GDM1 (cell line): ENCODE results near the gene AQP6.
A peak's percentile ranks its signal among the peaks of the same experiment; 100 is the strongest.

Experiments used
- DNase-seq: peaks from one replicate; lab custom pipeline; 2025; lab: John Stamatoyannopoulos, UW

The AQP6 gene

GRCh38 chr12:49990273-49990672, 17.5 kb downstream of the AQP6 start:
- DNase-seq = no peak

DNA sequence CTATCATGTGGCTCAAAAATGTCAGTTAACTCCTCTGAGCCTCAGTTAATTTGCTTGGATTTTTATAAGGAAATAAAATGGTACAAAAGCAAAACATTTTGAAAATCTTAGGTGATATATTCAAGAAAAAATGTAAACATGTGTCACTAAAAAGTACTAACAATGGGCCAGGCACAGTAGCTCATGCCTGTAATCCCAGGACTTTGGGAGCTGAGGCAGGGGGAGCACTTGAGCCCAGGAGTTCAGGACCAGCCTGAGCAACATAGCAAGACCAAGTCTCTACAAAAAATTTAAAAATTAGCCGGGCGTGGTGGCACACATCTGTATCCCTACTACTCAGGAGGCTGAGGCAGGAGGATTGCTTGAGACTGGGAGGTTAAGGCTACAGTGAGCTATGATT, 25.7 kb downstream of the AQP6 start:
- DNase-seq = no peak

DNA sequence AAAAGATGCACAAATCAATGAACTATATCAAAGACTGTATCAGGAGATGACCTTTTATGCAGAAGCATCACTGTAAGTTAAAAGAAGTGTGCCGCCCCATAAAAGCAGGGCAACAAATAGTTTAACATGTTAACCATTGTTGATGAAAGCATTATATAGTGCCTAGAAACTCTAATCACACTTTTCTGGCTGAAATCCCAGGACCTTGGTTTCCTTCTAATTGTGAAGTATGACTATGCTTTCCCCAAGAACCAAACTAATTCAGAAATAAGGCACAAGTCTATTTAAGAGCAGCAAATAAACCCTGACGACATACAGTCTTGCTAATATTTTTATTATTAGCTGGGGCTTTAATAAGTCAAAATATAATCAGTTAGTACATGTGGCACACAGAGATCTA, 30.8 kb downstream of the AQP6 start:
- no peak for DNase-seq

DNA sequence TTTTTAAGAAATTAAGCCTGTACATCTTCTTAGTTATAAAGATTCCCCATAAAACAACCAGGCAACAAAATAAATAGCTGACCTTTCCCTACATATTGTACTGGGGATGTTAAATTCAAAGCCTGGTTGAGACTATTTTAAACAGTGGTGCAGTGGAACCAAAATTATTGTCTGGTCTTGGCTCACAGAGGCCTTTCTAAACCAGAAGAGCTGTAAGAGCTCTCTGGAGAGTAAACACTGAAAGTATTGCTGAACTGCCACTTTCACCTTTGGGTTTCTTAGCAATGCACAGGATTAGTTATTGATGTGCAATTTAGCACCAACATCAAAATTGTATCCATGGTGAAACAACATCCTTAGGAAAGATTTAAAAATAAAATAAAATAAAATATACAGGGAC, 31.9 kb downstream of the AQP6 start:
- no peak for DNase-seq

- no peak for DNase-seq
Observed at GRCh38 chr12:50005175-50005574, 32.4 kb downstream of the AQP6 start.

DNA sequence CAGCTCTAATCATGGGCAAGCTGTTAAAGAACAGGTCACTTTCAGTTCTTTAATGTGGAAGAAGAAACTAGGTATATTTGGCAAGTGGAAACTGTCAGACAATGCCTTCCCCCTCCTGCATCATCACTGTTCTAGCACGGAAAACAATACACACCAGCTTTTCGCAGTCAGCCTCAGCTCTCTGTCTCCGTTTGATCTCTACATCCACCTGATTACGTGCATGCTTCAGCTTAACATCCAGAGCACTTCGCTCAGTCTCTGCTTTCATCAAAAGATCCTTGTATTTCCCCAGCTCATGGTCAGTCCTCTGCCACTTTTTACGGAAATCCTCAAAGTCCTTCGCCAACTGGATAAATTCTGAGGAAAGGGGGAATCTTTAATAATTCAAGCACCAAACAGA, 33.5 kb downstream of the AQP6 start:
- DNase-seq = no peak

DNA sequence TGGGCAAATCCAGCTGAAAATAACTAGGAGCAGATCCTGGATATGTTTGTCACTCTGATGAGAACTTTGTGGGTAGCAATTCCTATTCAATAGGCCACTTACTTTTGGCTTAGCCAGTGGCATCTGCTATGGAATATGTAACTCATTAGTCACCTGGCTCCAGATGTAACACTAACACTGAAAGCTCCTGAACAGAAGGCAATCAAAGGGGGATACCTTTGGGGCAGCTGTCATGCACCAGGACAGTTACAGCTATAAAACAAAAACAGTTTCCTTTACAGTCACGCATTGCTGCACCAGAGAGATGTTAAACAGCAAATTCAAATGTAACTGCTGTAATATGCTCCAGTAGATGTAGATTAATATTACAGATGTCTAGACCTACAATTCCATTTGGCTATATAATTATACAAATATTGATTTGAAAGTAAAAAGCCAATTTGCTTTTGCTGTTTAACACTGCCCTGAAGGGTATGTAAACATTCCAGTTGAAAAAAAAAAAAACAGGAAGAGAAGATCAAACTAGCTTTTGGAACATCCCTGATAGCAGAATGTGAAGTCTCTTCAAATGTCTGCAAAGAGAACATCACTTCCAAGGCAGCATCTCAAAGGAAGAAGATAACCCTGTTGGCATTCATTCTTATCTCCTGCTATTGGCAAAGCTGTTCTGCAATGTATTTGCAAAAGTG, 34.2 kb downstream of the AQP6 start:
- DNase-seq = no peak

DNA sequence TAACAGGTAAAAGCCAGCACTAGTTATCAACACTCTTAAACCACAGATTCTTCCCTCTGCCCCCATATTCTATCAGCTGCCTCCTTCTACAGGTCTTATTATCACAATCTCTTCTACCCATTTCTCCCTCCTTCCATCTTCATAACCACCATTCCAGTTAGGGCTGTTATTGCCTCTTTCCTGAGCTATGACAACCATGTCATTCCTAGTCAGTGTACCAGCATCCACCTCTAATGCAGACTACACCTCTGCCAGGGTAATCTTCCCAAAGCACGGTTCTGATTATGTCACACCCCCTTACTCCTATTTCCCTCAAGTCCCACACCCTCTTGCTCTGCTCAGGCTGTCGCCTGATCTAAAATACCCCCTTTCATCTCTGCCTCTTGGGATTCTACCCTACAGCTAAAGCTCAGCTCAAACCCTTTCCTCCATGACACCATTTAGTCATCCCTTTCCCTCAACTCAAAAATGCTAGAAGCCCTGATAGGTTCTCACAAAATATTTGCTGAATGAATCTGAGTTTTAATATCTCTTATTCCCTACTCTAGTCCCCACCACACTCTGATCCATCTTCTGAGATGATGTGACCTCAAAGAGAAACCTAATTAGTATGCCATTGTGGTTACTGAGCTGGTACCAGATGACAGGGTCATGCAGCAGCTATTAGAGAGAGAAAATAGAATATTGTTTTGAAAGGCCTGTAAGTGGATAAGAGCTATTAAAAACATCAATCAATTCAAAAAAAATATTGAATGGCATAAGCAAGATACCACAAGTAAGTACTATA, 40.8 kb downstream of the AQP6 start:
- DNase-seq = no peak

GRCh38 chr12:50014342-50014741, 41.6 kb downstream of the AQP6 start:
- DNase-seq = no peak

GRCh38 chr12:50016501-50017475, 44.0 kb downstream of the AQP6 start:
- DNase-seq = no peak

- DNase-seq = no peak
Observed at GRCh38 chr12:50017641-50018040, 44.9 kb downstream of the AQP6 start.

GRCh38 chr12:50018154-50018553, 45.4 kb downstream of the AQP6 start:
- DNase-seq = no peak

- no peak for DNase-seq
Observed at GRCh38 chr12:50018968-50019367, 46.2 kb downstream of the AQP6 start.

- no peak for DNase-seq
Observed at GRCh38 chr12:50019524-50019923, 46.8 kb downstream of the AQP6 start.

DNA sequence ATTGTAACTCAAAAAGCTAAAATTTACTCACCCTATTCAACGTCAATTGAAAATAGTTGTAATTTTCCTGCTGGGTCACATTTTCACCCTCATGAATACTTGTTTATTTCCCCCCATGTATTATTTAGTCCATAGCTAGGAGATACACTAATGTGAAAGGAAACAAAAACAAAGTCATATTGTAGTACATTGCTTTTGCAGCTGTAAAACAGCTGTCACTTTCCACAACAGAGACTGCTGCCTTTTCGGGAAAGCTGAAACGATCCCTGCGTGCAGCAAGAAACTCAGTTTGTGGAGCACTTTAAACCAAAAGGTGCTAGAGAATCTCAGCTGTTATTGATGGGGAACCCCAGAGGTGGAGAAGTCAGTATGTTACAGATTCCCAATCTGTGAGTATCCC, 48.3 kb downstream of the AQP6 start:
- DNase-seq = no peak

GRCh38 chr12:50022903-50023302, 50.2 kb downstream of the AQP6 start:
- DNase-seq = no peak

DNA sequence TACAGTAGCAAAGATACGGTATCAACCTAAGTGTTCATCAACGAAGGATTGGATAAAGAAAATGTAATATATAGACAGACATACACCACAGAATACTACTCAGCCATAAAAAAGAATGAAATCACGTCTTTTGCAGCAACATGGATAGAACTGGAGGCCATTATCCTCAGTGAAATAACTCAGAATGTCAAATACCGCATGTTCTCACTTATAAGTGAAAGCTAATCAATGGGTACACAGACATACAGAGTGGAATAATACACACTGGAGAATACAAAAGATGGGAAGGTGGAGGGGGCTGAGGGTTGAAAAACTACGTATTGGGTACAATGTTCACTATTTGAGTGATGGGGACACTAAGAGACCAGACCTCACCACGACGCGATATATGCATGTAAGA, 51.5 kb downstream of the AQP6 start:
- DNase-seq = no peak

DNA sequence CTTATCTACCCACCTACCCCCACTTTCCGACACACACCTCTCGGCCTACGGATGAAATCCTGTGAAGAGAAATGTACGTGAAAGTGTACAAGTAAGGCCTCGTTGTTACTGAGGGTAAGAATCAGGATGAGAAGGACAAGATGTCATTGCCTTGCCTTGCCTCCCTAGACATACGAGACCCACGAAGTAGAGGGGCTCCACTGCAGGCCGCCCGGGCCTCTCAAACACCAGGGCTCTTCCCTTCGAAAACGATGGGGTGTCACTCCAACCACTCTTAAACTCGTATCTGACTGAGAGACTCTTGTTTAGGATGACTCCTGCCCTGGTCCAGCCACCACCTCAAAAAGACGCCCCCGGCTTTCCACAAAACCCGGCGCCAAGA, 52.0 kb downstream of the AQP6 start:
- DNase-seq = no peak

- peak; percentile 98 for DNase-seq
Observed at GRCh38 chr12:50025187-50026059, 52.7 kb downstream of the AQP6 start, which contains the start of gene RACGAP1. Gene RACGAP1 (minus strand): TSS chr12:50025494. CDS start chr12:50016715, 8,779 bp downstream.

DNA sequence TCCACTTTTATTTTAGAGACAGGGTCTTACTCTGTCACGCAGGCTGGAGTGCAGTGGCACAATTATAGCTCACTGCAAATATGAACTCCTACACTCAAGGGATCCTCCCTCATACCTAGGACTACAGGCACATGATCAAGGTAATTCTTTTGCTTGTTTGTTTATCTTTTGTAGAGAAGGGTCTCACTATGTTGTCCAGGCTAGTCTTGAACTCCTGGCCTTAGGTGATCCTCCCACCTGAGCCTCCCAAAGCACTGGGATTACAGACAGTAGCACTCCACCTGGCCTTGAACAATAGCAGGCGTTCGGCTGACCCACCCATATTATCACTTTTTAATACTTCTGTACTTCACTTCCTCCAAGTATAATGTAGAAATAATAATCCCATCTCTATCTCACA, 53.9 kb downstream of the AQP6 start:
- DNase-seq = no peak
